Naive B cell (primary cell): ENCODE results near the gene KCTD14. TPM values are rescaled to one million over a fixed set of nuclear protein-coding genes. Genes with fewer than 3 reads are reported as not detected.

Source experiments
- polyA plus RNA-seq, 6 donors: library from polyadenylated mRNA; unstranded; fragments of 300-500 nt; fragmentation: Illumina TruSeq; gene quantifications; one replicate each; pipeline ENCODE4 v1.2.3, GENCODE V29; 2021; ENCODE audit warnings: low read depth in 6 of 6

The KCTD14 gene
- polyA plus RNA-seq, 6 donors from 2014 or later, result 0.38 TPM; not detected in 5

Other genes with a start within 250 kb of the KCTD14 start
- gene RSF1, start 202.6 kb downstream of the KCTD14 start, polyA plus RNA-seq, result 10 to 100 TPM; 15.1 to 52.2 (median 36.3) TPM
- gene AAMDC, start 202.1 kb downstream of the KCTD14 start, polyA plus RNA-seq, result 10 to 100 TPM in 4 of 6 donors, 1 to 10 TPM in 2; 8.6 to 19.1 (median 14.9) TPM
- 10 to 100 TPM; 33.3 to 71.6 (median 38.1) TPM for gene INTS4, start 28.6 kb downstream of the KCTD14 start, polyA plus RNA-seq
- gene THRSP, start 40.6 kb upstream of the KCTD14 start, polyA plus RNA-seq, result not detected
- 100 to 1,000 TPM; 138 to 164 (median 149) TPM for gene NDUFC2, start 56.6 kb upstream of the KCTD14 start, polyA plus RNA-seq
- gene ALG8, start 116.3 kb upstream of the KCTD14 start, polyA plus RNA-seq, result 10 to 100 TPM; 46.7 to 90.6 (median 59.9) TPM
- gene KCTD21, start 165.3 kb upstream of the KCTD14 start, polyA plus RNA-seq, result 1 to 10 TPM in 5 of 6 donors, not detected in 1; 1.2 to 3.4 (median 1.8) TPM
- gene USP35, start 165.6 kb upstream of the KCTD14 start, polyA plus RNA-seq, result under 1 TPM in 5 of 6 donors, not detected in 1; 0.11 to 0.76 (median 0.52) TPM